Measurements from ENCODE around the gene SORT1.

DNA sequence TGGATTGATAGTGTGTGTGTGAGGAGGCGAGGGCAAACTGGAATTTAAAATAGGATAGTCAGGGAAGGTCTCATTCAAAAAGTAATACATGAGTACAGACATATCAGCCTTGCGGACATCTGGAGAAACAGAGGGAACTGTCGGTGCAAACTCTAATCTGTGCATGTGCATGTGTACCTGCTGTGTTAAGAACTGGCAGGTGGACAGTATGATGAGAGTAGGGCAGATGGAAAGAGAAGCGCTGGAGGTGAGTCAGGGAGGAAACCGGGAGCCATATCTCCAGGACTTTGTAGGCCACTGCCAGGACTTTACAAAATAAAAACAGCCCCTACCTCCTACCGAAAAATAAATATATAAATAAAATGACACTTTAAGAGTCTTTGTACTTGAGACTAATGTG lies 59.6 kb downstream of the SORT1 start:
- no peak for TF ChIP-seq POLR2A (IDR thresholded peaks at IDR 0.05)
- TF ChIP-seq, protein P1, sequence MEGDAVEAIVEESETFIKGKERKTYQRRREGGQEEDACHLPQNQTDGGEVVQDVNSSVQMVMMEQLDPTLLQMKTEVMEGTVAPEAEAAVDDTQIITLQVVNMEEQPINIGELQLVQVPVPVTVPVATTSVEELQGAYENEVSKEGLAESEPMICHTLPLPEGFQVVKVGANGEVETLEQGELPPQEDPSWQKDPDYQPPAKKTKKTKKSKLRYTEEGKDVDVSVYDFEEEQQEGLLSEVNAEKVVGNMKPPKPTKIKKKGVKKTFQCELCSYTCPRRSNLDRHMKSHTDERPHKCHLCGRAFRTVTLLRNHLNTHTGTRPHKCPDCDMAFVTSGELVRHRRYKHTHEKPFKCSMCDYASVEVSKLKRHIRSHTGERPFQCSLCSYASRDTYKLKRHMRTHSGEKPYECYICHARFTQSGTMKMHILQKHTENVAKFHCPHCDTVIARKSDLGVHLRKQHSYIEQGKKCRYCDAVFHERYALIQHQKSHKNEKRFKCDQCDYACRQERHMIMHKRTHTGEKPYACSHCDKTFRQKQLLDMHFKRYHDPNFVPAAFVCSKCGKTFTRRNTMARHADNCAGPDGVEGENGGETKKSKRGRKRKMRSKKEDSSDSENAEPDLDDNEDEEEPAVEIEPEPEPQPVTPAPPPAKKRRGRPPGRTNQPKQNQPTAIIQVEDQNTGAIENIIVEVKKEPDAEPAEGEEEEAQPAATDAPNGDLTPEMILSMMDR (IDR thresholded peaks at IDR 0.05): no peak
